NCI-H510A treated with DMSO at 0.1 percent for 48 hours (cell line): ENCODE results near the gene TASP1.

Experiments used
- DNase-seq: peaks from one replicate; lab custom pipeline; 2025; lab: John Stamatoyannopoulos, UW

TASP1 gene

DNA sequence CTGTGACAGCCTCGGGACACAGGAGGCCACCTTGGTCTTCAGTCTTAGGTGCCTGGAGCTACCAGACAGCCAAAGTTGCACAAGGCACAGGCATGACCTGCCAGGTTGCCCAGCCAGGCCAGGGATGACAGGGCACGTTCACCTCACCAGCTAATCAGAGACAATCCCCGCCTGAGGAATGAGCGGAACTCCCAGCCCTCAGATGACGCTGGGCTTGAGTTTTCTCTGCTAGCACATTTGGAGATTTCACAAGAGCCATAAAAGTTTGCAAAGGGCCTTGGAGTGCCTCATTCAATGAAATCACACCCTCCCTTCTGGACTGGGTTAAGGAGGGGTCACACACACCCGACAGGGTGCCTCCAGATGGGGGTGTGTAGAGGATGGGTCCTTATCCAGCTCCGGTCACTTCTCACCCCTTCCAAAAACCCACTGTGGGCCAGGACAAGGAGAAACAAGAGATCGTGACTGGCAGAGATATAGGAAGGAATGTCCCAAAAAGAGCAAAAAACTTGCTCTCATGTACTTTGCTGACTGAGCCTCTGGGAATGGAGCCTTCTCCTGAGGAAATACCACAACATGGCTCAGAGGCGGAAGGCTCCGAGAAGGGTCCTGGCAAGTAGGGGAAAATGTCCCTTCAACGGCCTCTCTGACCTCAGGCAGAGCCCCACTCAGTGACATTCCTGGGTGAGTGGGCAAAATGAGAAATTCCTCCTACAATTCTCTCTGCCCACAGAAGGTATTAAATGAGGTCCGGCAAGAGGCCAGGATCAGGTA, 296.1 kb downstream of the TASP1 start:
- DNase-seq = no peak

DNA sequence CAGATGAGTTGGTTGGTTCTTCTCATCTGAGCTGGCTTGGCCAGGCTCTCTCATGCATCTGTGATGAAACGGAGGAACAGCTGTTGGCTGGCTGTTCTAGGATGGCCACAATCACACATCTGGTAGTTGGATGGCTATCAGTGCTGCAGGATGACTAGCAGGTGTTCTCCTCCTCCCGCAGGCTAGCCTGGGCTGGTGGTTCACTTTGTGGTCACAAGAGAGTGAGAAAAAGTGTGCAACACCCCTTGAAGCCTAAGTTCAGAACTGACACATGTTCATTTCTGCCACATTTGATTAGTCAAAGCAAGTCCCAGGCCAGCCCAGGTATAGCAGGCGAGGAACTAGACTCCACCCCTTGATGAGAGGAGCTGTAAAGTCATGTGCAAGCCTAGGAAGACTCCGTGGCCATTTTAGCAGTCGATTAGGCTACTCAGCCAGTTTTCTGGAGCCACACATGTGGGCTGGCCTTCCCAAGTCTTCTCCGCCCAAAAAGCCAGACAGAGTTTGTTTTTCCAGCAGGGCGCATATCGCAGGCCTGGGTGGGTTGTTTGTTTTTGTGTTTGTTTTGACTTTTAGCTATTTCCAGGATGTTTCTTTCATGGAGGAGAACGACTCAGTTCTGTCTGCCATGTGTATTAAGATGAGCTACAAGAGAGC, 296.9 kb downstream of the TASP1 start:
- no peak for DNase-seq

DNA sequence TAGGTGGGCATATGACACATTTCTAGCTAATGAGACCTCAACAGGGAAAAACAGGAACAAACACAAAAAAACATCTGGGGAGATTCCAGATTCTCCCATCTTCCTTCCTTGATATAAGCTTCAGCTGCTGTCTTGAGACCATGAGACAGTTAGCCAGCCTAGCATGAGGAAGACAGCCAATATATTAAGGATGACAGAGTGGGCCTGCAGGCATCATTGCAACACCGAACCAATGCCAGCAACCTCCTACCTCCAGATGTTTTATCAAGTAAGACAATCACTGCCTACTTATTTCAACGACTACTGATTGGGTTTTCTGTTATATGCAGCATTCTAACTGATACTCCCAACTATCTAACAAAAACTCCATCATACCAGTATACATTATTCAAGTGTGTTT, 298.6 kb downstream of the TASP1 start:
- no peak for DNase-seq
